Uterus (tissue), 2 donors: ENCODE data around the gene AMY2A.

Experiments used
- POLR2A ChIP-seq, 2 donors: fragments of 450-650 bp; IDR thresholded peaks; one replicate each; pipeline ENCODE4 v1.6.1; 2016; ENCODE audit warnings: antibody characterized with exemption in 2 of 2, mild to moderate bottlenecking in 1 of 2, moderate library complexity in 1 of 2
- TF ChIP-seq, protein P1 (sequence below), 4 experiments: fragments of 200-600 bp in 2 of 4; fragments of 450-650 bp in 2 of 4; sonication (generic) in 2 of 4; IDR thresholded peaks; one replicate each; pipeline ENCODE4 v1.5.1; 2016 to 2019; ENCODE audit warnings: antibody characterized with exemption in 4 of 4, mild to moderate bottlenecking in 2 of 4, moderate library complexity in 1 of 4

DNA sequence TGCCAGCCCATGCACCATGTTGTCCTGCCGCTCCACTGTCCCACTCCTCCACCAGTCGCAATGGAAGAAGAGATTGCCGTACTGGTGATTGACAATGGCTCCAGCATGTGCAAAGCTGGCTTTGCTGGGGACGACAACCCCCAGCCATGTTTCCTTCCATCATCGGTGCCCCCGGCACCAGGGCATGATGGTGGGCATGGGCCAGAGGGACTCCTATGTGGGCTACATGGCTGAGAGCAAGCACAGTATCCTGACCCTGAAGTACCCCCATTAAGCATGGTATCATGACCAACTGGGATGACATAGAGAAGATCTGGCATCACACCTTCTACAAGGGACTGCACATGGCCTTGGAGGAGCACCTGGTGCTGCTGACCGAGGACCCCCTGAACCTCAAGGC, 47.7 kb upstream of the AMY2A start:
- TF ChIP-seq, protein P1, sequence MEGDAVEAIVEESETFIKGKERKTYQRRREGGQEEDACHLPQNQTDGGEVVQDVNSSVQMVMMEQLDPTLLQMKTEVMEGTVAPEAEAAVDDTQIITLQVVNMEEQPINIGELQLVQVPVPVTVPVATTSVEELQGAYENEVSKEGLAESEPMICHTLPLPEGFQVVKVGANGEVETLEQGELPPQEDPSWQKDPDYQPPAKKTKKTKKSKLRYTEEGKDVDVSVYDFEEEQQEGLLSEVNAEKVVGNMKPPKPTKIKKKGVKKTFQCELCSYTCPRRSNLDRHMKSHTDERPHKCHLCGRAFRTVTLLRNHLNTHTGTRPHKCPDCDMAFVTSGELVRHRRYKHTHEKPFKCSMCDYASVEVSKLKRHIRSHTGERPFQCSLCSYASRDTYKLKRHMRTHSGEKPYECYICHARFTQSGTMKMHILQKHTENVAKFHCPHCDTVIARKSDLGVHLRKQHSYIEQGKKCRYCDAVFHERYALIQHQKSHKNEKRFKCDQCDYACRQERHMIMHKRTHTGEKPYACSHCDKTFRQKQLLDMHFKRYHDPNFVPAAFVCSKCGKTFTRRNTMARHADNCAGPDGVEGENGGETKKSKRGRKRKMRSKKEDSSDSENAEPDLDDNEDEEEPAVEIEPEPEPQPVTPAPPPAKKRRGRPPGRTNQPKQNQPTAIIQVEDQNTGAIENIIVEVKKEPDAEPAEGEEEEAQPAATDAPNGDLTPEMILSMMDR (IDR thresholded peaks at IDR 0.05), result no peak
- no peak for TF ChIP-seq POLR2A (IDR thresholded peaks at IDR 0.05)
